HG02973 (cell line): ENCODE results near the gene CLDN17.

Source experiments
- ATAC-seq: cut with Tn5 transposase; IDR thresholded peaks from one replicate; pipeline ENCODE4 v1.9.1; 2021; ENCODE audit warnings: moderate library complexity; ENCODE audit not compliant: unreplicated experiment

Gene CLDN17

GRCh38 chr21:30166705-30167104 lies at the start of gene CLDN17:
TSS of gene CLDN17 (minus strand) at chr21:30166805. CDS start at chr21:30166617, 188 bp downstream.
- ATAC-seq: no peak

- ATAC-seq: no peak
These were observed 49.6 kb upstream of the CLDN17 start, which contains the start of gene CLDN8 for GRCh38 chr21:30216041-30216723. TSS of gene CLDN8 (minus strand) at chr21:30216097. CDS start at chr21:30215925, 172 bp downstream.

- no peak for ATAC-seq
These were observed 44.5 kb upstream of the CLDN17 start for GRCh38 chr21:30211071-30211470.

- ATAC-seq: no peak
These were observed 43.0 kb upstream of the CLDN17 start for GRCh38 chr21:30209601-30210000.

- ATAC-seq: no peak
These were observed 40.6 kb upstream of the CLDN17 start for GRCh38 chr21:30207252-30207579.

GRCh38 chr21:30206551-30207251 lies 40.1 kb upstream of the CLDN17 start:
- no peak for ATAC-seq

GRCh38 chr21:30200000-30200399 lies 33.4 kb upstream of the CLDN17 start:
- ATAC-seq: no peak

GRCh38 chr21:30194701-30195299 lies 28.2 kb upstream of the CLDN17 start:
- no peak for ATAC-seq

- ATAC-seq: no peak
These were observed 26.6 kb upstream of the CLDN17 start for GRCh38 chr21:30193201-30193600.

- ATAC-seq: no peak
These were observed 23.9 kb upstream of the CLDN17 start for GRCh38 chr21:30190554-30190953.

GRCh38 chr21:30189773-30190172 lies 23.2 kb upstream of the CLDN17 start:
- ATAC-seq: no peak

GRCh38 chr21:30186242-30186641 lies 19.6 kb upstream of the CLDN17 start:
- ATAC-seq: no peak

- no peak for ATAC-seq
These were observed 1.5 kb upstream of the CLDN17 start for GRCh38 chr21:30168086-30168485.

GRCh38 chr21:30166171-30166570 lies 434 bp downstream of the CLDN17 start:
- no peak for ATAC-seq

GRCh38 chr21:30164796-30165195 lies 1.8 kb downstream of the CLDN17 start:
- ATAC-seq: no peak

- no peak for ATAC-seq
These were observed 12.8 kb downstream of the CLDN17 start for GRCh38 chr21:30153697-30154340.

GRCh38 chr21:30152792-30153191 lies 13.8 kb downstream of the CLDN17 start:
- ATAC-seq: no peak

- no peak for ATAC-seq
These were observed 17.7 kb downstream of the CLDN17 start for GRCh38 chr21:30148906-30149305.

GRCh38 chr21:30146558-30147282 lies 19.9 kb downstream of the CLDN17 start:
- no peak for ATAC-seq

- no peak for ATAC-seq
These were observed 28.1 kb downstream of the CLDN17 start for GRCh38 chr21:30138483-30138882.

- no peak for ATAC-seq
These were observed 37.4 kb downstream of the CLDN17 start for GRCh38 chr21:30129246-30129645.
